DMS53 treated with DMSO at 0.1 percent for 48 hours (cell line): ENCODE data around the gene ALS2CL.

Experiments used
- DNase-seq: peaks from one replicate; lab custom pipeline; 2025; ENCODE audit not compliant: unreplicated experiment; lab: John Stamatoyannopoulos, UW

ALS2CL gene

GRCh38 chr3:46643701-46644100 lies 49.8 kb downstream of the ALS2CL start:
- DNase-seq: no peak

- DNase-seq: no peak
Measured at GRCh38 chr3:46642971-46643370, 50.5 kb downstream of the ALS2CL start.

DNA sequence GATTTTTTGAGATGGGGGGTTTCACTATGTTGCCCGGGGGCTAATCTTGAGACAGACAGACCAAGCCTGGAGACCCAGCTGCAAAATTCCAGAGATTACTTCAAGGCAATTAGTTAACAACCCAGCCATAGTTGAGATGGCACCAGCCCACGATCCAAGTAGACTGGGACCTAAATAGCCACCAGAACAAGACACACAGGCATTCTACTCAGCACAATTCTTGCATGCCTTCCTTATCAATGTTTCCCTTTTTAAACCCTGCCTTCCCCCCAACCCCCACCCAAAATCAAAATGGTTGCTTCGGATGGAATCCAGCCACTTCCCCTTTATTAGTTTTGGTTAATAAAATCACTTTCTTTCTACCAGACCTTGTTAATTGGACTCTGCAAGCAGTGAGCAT lies 52.6 kb downstream of the ALS2CL start:
- no peak for DNase-seq

DNA sequence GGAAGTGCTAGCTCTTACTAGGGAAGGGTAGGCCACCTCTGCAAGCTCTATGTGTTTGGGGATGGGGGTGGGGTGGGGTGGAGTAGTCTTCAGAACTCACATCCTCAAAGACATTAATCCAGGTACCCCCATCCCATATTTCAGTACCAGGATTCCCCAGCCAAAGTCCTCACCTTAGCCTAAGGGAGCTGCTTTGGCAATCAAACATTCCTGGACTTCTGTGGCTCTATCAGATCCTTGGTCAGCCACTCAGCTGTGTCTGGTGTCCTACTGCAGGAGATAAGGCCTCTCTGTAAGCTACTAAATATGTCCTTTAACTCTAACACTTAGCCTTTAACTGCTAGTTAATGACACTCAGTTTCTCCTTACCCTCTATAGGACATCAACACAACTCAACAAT lies 54.3 kb downstream of the ALS2CL start:
- no peak for DNase-seq

DNA sequence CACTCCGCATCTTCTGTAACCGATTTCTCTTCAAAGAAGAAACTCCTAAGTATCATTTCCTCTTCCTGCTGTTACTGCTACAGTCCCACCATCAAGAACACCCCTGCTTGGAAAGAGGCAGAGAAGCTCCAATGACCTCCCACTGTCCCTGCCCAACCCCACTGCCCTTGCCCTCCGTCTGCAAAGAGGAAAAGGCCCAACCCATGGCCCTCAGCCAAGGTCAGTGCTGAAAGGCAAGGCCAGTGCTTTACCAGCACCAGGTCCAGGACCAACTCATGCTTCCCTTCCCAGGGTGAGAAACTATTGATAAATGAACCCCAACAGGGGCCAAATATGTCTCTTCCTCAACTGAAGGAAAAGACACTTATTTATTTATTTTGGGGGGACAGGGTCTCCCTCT lies 58.6 kb downstream of the ALS2CL start:
- no peak for DNase-seq

DNA sequence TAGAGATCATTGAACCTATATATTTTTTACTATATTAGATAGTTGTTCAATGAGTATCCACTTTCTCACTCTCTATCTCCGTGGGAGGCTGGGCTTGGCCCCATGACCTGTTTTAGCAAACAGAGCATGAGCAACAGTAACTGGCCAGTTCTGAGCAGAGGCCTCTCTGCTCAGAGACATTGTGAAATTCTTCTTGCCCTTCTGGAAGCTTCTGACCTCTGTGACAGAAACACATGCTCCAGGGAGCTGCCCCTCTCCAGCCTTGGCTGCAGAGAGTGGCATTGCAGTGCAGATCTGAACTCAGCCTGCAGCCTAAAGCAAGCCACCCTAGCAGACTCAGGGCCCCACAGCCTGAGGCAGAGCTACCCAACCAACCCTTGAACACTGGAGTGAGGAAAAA lies 60.7 kb downstream of the ALS2CL start:
- no peak for DNase-seq

GRCh38 chr3:46629551-46630517 lies 63.6 kb downstream of the ALS2CL start:
- DNase-seq: peak; percentile 37

DNA sequence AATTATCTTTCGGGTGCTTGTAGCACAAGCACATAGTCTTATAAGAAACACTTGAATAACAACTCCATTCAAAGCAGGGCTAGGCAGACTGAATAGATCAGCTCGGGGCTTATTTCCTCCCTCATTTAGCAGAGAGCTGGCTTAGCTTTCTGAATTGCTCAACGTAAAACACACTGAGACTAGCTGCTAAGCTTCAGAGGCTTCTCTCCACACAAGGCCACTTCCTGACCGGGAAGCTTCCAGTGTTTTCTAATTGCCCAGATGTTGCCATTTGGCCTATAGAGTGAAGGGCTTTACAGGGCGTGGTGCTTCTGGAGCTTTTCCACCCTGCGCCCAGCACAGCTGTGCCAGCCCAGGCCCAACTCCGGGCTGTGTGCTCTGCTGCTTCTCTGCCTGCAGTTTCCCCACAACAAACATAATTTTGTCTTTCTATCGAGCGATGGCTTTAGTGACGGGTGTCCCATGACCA lies 64.5 kb downstream of the ALS2CL start:
- no peak for DNase-seq

GRCh38 chr3:46627078-46627477 lies 66.4 kb downstream of the ALS2CL start:
- no peak for DNase-seq

GRCh38 chr3:46626039-46626438 lies 67.4 kb downstream of the ALS2CL start:
- DNase-seq: no peak

DNA sequence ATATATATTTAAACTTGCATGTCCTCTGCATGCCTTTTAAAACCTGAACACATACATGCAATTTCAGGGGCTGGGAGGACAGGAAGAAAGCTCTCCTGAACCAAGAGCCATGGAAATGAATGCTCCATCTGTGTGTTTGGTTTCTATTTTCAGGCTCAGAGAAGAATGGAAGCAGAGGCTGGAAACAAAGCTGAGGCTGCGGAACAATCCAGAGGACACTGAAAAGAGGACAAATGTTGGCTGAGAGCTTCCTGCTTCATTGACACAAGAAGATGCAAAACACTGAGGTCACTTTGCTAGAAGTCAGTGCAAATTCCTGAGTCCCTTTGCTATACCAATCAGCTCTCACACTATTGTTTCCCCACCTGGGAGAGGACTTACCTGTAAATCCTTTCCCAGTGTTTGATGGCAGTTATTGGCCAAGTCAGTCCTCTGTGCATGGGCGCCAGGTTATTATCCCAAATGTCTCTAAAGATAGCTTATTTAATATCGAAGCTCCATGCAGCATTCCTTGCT lies 68.4 kb downstream of the ALS2CL start:
- DNase-seq: peak; percentile 4

DNA sequence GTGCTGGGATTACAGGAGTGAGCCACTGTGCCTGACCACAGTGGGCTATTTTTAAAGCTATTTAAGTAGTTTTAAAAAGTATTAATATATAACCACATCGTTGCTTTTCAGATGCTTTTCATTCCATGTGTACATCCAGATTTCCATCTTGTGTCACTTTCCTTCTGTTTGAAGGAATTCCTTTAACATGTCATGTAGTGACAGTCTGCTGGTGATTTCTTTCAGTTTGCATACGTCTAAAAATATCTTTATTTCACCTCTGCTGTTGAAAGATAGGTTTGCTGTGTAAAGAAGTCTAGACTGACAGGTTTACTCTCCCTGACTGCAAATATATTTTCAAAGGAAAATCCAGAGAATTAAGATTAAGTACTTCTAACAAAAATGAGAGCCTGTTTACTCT lies 68.9 kb downstream of the ALS2CL start:
- no peak for DNase-seq

DNA sequence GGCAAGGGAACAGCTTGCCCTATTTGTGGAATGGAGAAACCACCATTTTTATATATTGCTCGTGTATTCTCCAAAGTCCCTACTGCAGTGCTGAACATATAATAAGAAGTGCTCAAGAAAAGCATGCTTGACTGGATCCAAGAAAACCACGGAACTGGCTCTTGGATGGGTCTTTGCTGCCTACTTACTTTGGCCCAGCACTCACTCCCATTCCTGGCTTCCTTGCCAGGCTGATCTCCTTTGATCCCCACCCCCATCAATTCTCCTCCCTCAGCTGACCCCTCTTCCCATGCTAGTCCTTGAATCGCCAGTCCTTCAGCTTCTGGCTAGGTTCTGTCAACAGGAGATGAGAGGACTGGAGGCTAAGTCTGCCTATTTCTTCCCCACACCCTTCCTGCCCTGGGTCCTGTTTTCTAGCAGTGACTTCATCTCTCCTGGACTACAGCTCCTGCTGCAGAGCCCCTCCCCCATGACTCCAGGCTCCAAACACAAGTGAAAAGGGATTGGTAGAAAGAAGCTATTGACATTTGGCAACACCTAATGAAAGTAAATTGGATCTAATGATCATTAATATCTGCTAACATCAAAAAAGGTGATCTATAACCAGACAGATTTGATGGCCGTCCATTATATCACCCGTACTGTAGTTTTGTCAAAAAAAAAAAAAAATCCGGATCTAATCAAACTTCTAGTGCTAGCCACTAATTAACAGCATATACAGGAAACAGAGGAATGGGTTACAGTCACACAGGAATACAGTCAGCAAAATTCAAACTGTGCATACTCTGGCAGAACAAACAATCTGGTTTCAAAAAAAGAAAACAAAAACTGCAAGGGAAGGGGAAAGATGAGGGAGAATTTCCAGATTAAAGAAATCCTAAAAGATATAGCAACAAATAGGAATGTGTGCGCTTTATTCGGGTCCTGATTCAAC lies 73.4 kb downstream of the ALS2CL start:
- DNase-seq: no peak
